ENCODE measurements around the gene NFAM1. TPM values are rescaled to one million over a fixed set of nuclear protein-coding genes. Genes with fewer than 3 reads are reported as not detected.

Gene NFAM1
- total and polyA plus RNA-seq, 2 experiments from 2014 or later, result 0.53 to 1.0 TPM

DNA sequence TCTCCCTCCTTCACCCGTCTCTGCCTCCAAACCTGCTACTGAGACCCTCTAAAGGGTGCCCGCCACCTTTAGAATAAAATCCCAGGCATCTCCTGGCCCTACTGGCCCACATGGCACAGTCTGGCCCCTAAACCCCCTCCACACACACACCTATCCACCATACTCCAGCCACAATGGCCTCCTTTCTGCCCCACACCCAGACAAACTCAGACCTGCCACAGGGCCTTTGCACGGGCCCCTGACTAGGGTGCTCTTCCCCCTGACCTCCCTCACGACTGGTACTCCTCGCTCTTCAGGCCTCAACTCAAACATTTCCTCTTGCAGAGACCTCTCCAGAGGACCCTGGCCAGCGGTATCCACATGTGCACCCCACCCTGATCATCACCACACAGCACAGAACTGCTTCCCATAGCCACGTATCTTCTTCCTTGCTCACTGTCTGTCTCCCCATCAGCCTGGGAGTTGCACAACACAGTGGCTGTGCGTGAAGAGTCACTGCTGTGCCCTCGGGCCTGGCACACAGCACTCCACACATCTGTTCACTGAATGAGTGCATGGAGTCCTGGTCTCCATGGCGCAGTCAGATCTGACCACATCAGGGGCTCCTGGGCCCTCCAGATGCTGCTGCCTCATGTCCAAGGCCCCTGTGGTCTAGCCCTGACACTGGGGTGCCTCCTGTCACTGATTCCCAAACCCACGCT lies 95.5 kb downstream of the NFAM1 start:
- Histone ChIP-seq H2AFZ (no peak overlapping the region), H3K4me2 (no peak overlapping the region), H3K4me1 (ENCODE audit: insufficient read depth) (no peaks in the 10 kb centered on the region), H3K36me3 (replicated peaks; ENCODE audit: insufficient read depth, low read depth) (no peaks in the 10 kb centered on the region), H4K20me1 (ENCODE audit: insufficient read depth, poor library complexity, severe bottlenecking) (no peaks in the 10 kb centered on the region), H3K79me2 (no peaks in the 10 kb centered on the region), H3K4me3 (no peak overlapping the region), H3K9me3 (ENCODE audit: low read depth) (no peaks in the 10 kb centered on the region), H3K9me2 (replicated peaks; ENCODE audit: insufficient read depth) (no peaks in the 10 kb centered on the region), H3K27ac (no peak overlapping the region), H3K27me3 (no peaks in the 10 kb centered on the region)
- TF ChIP-seq EZH2phosphoT487 (IDR thresholded peaks at IDR 0.05; ENCODE audit: low read depth, severe bottlenecking, unreplicated experiment) (no peak), EZH2 (IDR thresholded peaks at IDR 0.05; ENCODE audit: borderline replicate concordance) (no peak)
- TF ChIP-seq, protein P1, sequence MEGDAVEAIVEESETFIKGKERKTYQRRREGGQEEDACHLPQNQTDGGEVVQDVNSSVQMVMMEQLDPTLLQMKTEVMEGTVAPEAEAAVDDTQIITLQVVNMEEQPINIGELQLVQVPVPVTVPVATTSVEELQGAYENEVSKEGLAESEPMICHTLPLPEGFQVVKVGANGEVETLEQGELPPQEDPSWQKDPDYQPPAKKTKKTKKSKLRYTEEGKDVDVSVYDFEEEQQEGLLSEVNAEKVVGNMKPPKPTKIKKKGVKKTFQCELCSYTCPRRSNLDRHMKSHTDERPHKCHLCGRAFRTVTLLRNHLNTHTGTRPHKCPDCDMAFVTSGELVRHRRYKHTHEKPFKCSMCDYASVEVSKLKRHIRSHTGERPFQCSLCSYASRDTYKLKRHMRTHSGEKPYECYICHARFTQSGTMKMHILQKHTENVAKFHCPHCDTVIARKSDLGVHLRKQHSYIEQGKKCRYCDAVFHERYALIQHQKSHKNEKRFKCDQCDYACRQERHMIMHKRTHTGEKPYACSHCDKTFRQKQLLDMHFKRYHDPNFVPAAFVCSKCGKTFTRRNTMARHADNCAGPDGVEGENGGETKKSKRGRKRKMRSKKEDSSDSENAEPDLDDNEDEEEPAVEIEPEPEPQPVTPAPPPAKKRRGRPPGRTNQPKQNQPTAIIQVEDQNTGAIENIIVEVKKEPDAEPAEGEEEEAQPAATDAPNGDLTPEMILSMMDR (IDR thresholded peaks at IDR 0.05; ENCODE audit: poor library complexity), result no peak
- WGBS (ENCODE audit: low lambda C conversion rate, missing lambda C conversion rate), result 93% methylated on average over 10 of the region's 11 CpGs
- DNase-seq (ENCODE audit: low spot score), result no peak

DNA sequence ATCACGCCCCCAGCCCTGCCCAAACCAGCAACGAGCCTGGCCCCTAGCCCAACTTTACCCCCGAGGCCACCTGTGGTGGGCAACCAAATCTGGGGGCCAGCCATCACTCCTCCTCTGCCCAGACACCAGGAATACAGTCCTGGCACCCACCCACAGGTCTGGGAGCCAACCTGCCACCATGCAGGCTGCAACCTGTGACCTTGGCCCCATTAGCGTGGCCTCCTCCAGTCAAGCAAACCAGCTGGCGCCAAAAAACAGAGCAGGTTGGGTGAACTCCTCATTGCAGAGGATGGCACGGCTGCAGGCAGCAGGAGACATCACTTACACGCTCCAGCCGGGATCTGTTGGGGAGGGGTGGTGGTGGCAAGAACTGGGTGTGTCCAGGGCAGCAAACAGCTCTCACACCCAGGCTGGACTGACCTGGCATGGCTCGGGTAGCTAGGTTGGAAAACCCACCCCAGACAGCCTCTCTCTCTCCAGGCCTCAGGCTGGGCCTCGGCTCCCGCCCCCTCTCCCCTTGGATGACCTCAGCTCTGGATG lies 96.3 kb downstream of the NFAM1 start:
- Histone ChIP-seq H3K9me3 (ENCODE audit: low read depth) (no peaks in the 10 kb centered on the region), H3K4me1 (ENCODE audit: insufficient read depth) (no peaks in the 10 kb centered on the region), H3K27me3 (no peaks in the 10 kb centered on the region), H4K20me1 (ENCODE audit: insufficient read depth, poor library complexity, severe bottlenecking) (no peaks in the 10 kb centered on the region), H3K36me3 (replicated peaks; ENCODE audit: insufficient read depth, low read depth) (no peaks in the 10 kb centered on the region), H3K79me2 (no peaks in the 10 kb centered on the region), H3K9me2 (replicated peaks; ENCODE audit: insufficient read depth) (no peaks in the 10 kb centered on the region), H3K4me3 (no peak overlapping the region), H3K27ac (no peak overlapping the region), H3K4me2 (no peak overlapping the region), H2AFZ (no peak overlapping the region)
- TF ChIP-seq EZH2 (IDR thresholded peaks at IDR 0.05; ENCODE audit: borderline replicate concordance) (no peak), EZH2phosphoT487 (IDR thresholded peaks at IDR 0.05; ENCODE audit: low read depth, severe bottlenecking, unreplicated experiment) (no peak)
- TF ChIP-seq, protein P1 (IDR thresholded peaks at IDR 0.05; ENCODE audit: poor library complexity), result no peak
- DNase-seq (ENCODE audit: low spot score), result no peak
- WGBS (ENCODE audit: low lambda C conversion rate, missing lambda C conversion rate), result 90% methylated on average over 10 of the region's 11 CpGs

DNA sequence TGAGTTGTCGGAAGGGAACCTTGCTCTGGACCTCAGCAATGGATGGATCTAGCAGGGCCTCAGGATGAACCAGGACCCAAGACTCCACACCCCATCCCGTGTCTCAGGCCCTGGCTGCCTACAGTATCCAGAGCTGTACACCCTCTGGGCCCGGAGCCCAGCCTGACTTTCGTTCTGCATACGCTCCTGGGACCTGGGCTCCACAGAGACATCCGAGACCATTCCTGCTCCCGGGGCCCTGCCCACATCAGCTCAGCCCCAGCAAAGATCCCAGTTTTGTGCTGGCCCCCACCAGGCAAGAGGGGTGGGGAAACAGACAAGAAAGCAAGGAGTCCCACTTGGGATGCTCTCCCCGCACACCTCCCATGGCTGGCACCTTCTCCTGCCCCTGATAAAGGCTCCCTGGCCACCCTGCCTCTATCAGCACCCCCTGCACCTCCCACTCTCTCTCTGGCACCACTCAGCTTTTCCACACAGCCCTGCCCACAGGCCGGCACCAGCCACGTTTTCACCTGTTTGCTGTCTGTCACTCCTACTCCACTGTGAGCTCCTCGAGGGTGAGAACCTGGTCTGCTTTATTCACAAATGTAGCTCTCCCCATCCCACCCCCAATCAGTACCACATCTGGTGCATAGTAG lies 97.2 kb downstream of the NFAM1 start:
- Histone ChIP-seq H3K4me3 (no peak overlapping the region), H3K27me3 (no peaks in the 10 kb centered on the region), H4K20me1 (ENCODE audit: insufficient read depth, poor library complexity, severe bottlenecking) (no peaks in the 10 kb centered on the region), H3K4me1 (ENCODE audit: insufficient read depth) (no peaks in the 10 kb centered on the region), H3K9me2 (replicated peaks; ENCODE audit: insufficient read depth) (no peaks in the 10 kb centered on the region), H2AFZ (no peak overlapping the region), H3K27ac (no peak overlapping the region), H3K9me3 (ENCODE audit: low read depth) (no peaks in the 10 kb centered on the region), H3K36me3 (replicated peaks; ENCODE audit: insufficient read depth, low read depth) (no peaks in the 10 kb centered on the region), H3K4me2 (no peak overlapping the region), H3K79me2 (no peaks in the 10 kb centered on the region)
- TF ChIP-seq EZH2 (IDR thresholded peaks at IDR 0.05; ENCODE audit: borderline replicate concordance) (no peak), EZH2phosphoT487 (IDR thresholded peaks at IDR 0.05; ENCODE audit: low read depth, severe bottlenecking, unreplicated experiment) (no peak)
- TF ChIP-seq, protein P1 (IDR thresholded peaks at IDR 0.05; ENCODE audit: poor library complexity), result no peak
- DNase-seq (ENCODE audit: low spot score), result no peak
- 82% methylated on average over 11 of the region's 11 CpGs for WGBS (ENCODE audit: low lambda C conversion rate, missing lambda C conversion rate)
